Activated CD8-positive, alpha-beta memory T cell treated with anti-CD3 and anti-CD28 coated beads for 1 hour (primary cell): ENCODE measurements around the gene NFILZ.
A peak's percentile ranks its signal among the peaks of the same experiment; 100 is the strongest.
"Not testable (repeated sequence)": the region's sequence is repeated elsewhere in the genome, so short reads cannot be mapped to it uniquely, and the experiment has no call there.

Experiments used
- DNase-seq, 2 donors: peaks; one replicate each; pipeline ENCODE4 v3.0.0-alpha.2; 2020; ENCODE audit warnings: low read depth in 1 of 2; ENCODE audit errors: extremely low read depth in 1 of 2

NFILZ gene

GRCh38 chr19:8611391-8611876, 19.0 kb upstream of the NFILZ start:
- DNase-seq: no peak

- DNase-seq: no peak
Measured at GRCh38 chr19:8611877-8612806, 18.3 kb upstream of the NFILZ start.

- no peak for DNase-seq
Measured at GRCh38 chr19:8612807-8613171, 17.6 kb upstream of the NFILZ start.

GRCh38 chr19:8614455-8614854, 16.0 kb upstream of the NFILZ start:
- no peak for DNase-seq

GRCh38 chr19:8615024-8615423, 15.4 kb upstream of the NFILZ start:
- DNase-seq: no peak

- peak in 1 of 2 donors; percentile 32 for DNase-seq
Measured at GRCh38 chr19:8615813-8616596, 14.4 kb upstream of the NFILZ start.

- no peak for DNase-seq
Measured at GRCh38 chr19:8616861-8617260, 13.6 kb upstream of the NFILZ start.

- DNase-seq: not testable (repeated sequence)
Measured at GRCh38 chr19:8617325-8617724, 13.1 kb upstream of the NFILZ start.

GRCh38 chr19:8617984-8618383, 12.4 kb upstream of the NFILZ start:
- DNase-seq: no peak

GRCh38 chr19:8618751-8619150, 11.7 kb upstream of the NFILZ start:
- DNase-seq: no peak

GRCh38 chr19:8622886-8623285, 7.5 kb upstream of the NFILZ start:
- DNase-seq: not testable (repeated sequence)

- DNase-seq: no peak
Measured at GRCh38 chr19:8626842-8627241, 3.6 kb upstream of the NFILZ start.

GRCh38 chr19:8629184-8629583, 1.2 kb upstream of the NFILZ start:
- no peak for DNase-seq

GRCh38 chr19:8630796-8631424, 477 bp downstream of the NFILZ start:
- no peak for DNase-seq

- no peak for DNase-seq
Measured at GRCh38 chr19:8631425-8631819, 989 bp downstream of the NFILZ start.

- no peak for DNase-seq
Measured at GRCh38 chr19:8635422-8635821, 5.0 kb downstream of the NFILZ start.

GRCh38 chr19:8637070-8637469, 6.6 kb downstream of the NFILZ start:
- not testable (repeated sequence) for DNase-seq

GRCh38 chr19:8638078-8638619, 7.7 kb downstream of the NFILZ start:
- DNase-seq: no peak

GRCh38 chr19:8639821-8640401, 9.5 kb downstream of the NFILZ start:
- DNase-seq: no peak

GRCh38 chr19:8640402-8641004, 10.1 kb downstream of the NFILZ start:
- DNase-seq: no peak
